Globus pallidus (tissue), 1 donor: ENCODE results near the gene TFG.

ENCODE experiments used
- DNase-seq: peaks from one replicate; pipeline ENCODE4 v3.0.0-alpha.2; 2015; ENCODE audit warnings: low spot score

TFG gene

GRCh38 chr3:100798012-100798411, 88.7 kb downstream of the TFG start:
- no peak for DNase-seq
